Mucosa of stomach (tissue), 1 donor: ENCODE results near the gene AUTS2.

Experiments used
- H3K27me3 ChIP-seq: one replicate; pipeline ENCODE4 v1.7.0; 2013; ENCODE audit warnings: mild to moderate bottlenecking, low read length; ENCODE audit not compliant: control insufficient read depth, insufficient read depth
- H3K36me3 ChIP-seq: one replicate; pipeline ENCODE4 v1.7.0; 2013; ENCODE audit warnings: low read length; ENCODE audit not compliant: control insufficient read depth, insufficient read depth
- H3K4me1 ChIP-seq: one replicate; pipeline ENCODE4 v1.7.0; 2013; ENCODE audit warnings: mild to moderate bottlenecking, low read length; ENCODE audit not compliant: control insufficient read depth, insufficient read depth
- H3K4me3 ChIP-seq: one replicate; pipeline ENCODE4 v1.7.0; 2013; ENCODE audit warnings: low read length
- H3K9ac ChIP-seq: one replicate; pipeline ENCODE4 v1.7.0; 2013; ENCODE audit warnings: mild to moderate bottlenecking, low read length, moderate library complexity
- H3K9me3 ChIP-seq: one replicate; pipeline ENCODE4 v1.7.0; 2013; ENCODE audit warnings: mild to moderate bottlenecking, low read length, moderate library complexity; ENCODE audit not compliant: control insufficient read depth
- donor health status: Pancreatic carcinoma.

AUTS2 gene

DNA sequence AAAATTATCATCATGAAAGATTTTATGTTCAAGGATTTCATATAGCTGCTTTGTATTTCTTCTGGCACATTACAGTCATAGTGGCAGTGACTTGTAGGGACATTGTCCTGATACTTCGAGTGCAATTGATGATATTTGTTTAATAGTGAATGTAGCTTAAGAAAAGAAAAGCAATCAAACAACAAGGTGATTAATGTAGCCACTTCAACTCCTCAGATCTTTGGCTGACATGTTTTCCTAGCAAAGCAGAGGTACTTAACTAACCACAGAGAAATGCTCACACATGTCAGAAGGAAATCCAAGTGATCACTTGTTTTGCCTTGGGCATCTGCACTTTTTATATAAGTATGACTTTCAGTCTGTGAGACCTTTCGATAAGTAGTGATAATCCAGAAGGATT is 470.3 kb downstream of the AUTS2 start:
- H3K9ac ChIP-seq, result no peak overlapping the region
- H3K27me3 ChIP-seq, result no peaks in the 10 kb centered on the region
- no peaks in the 10 kb centered on the region for H3K4me1 ChIP-seq
- H3K9me3 ChIP-seq, result no peaks in the 10 kb centered on the region
- no peaks in the 10 kb centered on the region for H3K36me3 ChIP-seq
- no peak overlapping the region for H3K4me3 ChIP-seq

- no peaks in the 10 kb centered on the region for H3K36me3 ChIP-seq
- H3K27me3 ChIP-seq, result no peaks in the 10 kb centered on the region
- no peak overlapping the region for H3K9ac ChIP-seq
- no peak overlapping the region for H3K4me3 ChIP-seq
- no peaks in the 10 kb centered on the region for H3K9me3 ChIP-seq
- H3K4me1 ChIP-seq, result no peaks in the 10 kb centered on the region
These were observed 471.7 kb downstream of the AUTS2 start for GRCh38 chr7:70069977-70070376.

- Histone ChIP-seq H3K27me3 (no peaks in the 10 kb centered on the region), H3K4me1 (no peaks in the 10 kb centered on the region), H3K4me3 (no peak overlapping the region), H3K36me3 (no peaks in the 10 kb centered on the region), H3K9me3 (no peaks in the 10 kb centered on the region), H3K9ac (no peak overlapping the region)
These were observed 473.5 kb downstream of the AUTS2 start for GRCh38 chr7:70071766-70072165.

DNA sequence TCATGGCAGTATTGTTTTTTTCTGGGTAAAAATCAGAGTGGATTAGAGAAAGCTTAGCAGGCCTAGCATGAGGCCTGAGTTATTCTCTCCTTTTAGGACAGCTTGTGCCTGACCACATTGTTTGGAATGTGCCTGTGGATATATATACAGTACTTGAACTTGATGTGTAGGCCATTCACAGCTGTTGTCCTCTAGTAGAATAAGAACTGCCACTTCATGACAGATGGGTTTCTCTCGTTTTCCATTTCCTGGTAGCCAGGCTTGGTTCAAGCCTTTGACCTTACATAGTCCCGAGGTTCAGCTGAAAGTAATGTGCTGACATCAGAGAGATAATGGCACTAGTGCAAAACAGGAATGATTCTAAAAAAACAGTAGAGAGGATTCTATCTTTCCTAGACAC is 473.9 kb downstream of the AUTS2 start:
- Histone ChIP-seq H3K9me3 (no peaks in the 10 kb centered on the region), H3K4me3 (no peak overlapping the region), H3K9ac (no peak overlapping the region), H3K36me3 (no peaks in the 10 kb centered on the region), H3K27me3 (no peaks in the 10 kb centered on the region), H3K4me1 (no peaks in the 10 kb centered on the region)

- no peak overlapping the region for H3K9ac ChIP-seq
- H3K27me3 ChIP-seq, result no peaks in the 10 kb centered on the region
- H3K4me3 ChIP-seq, result no peak overlapping the region
- H3K4me1 ChIP-seq, result no peaks in the 10 kb centered on the region
- H3K9me3 ChIP-seq, result no peaks in the 10 kb centered on the region
- no peaks in the 10 kb centered on the region for H3K36me3 ChIP-seq
These were observed 478.1 kb downstream of the AUTS2 start for GRCh38 chr7:70076325-70076724.

DNA sequence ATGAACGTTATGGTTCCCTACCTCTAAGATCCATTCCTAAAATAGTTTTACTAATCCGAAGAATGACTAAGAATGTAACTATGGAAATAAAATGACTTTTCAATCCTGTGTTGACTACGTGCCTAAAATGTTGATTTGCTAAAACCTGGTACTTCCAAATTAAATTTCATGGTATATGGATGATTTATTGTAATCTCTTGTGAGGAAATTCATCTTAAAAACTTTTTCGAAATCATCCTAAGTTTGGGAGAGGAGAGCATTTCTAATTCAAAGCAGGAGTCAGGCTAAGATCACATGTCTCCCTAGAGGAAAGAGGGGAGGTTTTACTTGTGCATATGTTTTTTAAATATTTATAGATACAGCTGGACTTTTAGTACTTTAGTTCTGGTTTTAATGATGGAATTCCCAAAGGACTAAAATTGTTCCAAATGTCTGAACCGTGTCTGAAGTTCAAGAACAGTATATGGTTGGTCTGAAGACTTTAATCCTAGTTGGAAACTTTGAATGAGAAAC is 483.9 kb downstream of the AUTS2 start:
- Histone ChIP-seq H3K27me3 (no peaks in the 10 kb centered on the region), H3K9me3 (no peaks in the 10 kb centered on the region), H3K36me3 (no peaks in the 10 kb centered on the region), H3K9ac (no peak overlapping the region), H3K4me3 (no peak overlapping the region), H3K4me1 (no peaks in the 10 kb centered on the region)

DNA sequence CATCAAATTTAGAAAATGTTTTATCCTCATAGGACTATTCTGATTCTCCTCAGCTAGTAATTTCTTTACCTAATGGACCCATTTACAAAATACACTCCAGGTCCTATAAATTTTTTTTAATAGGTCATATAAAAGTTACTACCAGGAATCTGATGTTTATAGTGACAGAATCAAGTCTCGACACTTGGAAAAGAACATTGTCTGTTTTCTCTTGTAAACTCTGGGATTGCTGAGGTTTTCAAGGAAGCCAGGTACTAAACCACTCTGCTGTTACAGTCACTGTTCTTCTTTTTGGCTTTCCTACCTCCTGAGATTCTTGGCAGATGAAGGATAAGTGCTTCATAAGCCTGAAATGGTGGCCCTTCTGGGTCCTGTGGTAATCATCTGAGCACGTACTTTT is 493.1 kb downstream of the AUTS2 start:
- Histone ChIP-seq H3K4me3 (no peak overlapping the region), H3K9me3 (no peaks in the 10 kb centered on the region), H3K9ac (no peak overlapping the region), H3K27me3 (no peaks in the 10 kb centered on the region), H3K4me1 (no peaks in the 10 kb centered on the region), H3K36me3 (no peaks in the 10 kb centered on the region)

DNA sequence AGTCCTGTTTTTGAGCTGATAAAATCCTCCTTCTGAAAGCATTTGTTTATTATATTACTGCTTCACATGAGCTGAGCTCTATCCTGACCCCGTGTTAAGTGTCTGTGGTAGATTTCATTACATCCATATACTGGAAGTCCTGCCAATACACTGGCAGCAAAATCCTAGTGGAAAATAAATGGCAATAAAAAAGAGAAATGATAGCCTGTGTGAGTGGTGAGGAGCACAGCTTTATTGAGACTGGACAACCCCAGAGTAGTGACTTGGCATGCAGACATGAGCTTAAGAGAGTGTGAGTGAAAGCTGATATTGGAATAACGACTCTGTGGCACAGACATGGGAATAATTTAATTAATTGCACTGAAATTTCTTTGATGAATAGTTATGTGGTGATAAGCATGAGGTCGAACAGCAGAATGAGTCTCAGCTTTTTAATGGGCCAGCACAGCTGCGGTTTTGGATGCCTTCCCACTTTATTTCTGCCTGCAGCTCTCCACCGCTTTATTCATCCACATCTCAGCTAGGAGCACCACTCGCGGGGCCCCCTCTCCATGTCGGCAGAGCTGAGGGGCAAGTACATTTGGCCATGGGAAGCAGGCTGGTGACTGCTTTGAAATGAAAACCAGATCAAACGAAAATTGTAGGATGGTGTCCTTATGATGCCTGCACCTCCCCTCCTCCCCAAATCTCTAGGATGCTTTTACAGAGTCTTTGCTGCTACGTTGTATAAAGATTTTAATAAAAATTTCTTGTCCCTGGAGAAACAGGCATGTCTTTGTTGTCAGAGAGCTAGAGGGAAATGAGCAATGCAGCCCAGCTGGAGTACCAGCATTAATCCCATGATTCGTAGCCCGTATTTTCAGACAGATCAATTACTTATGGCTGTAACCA is 494.3 kb downstream of the AUTS2 start:
- Histone ChIP-seq H3K27me3 (no peaks in the 10 kb centered on the region), H3K36me3 (no peaks in the 10 kb centered on the region), H3K9me3 (no peaks in the 10 kb centered on the region), H3K4me3 (no peak overlapping the region), H3K4me1 (no peaks in the 10 kb centered on the region), H3K9ac (no peak overlapping the region)

- H3K9ac ChIP-seq, result no peak overlapping the region
- H3K27me3 ChIP-seq, result no peaks in the 10 kb centered on the region
- H3K36me3 ChIP-seq, result no peaks in the 10 kb centered on the region
- H3K4me3 ChIP-seq, result no peak overlapping the region
- no peaks in the 10 kb centered on the region for H3K9me3 ChIP-seq
- H3K4me1 ChIP-seq, result no peaks in the 10 kb centered on the region
These were observed 495.1 kb downstream of the AUTS2 start for GRCh38 chr7:70093205-70093904.

- Histone ChIP-seq H3K4me1 (no peaks in the 10 kb centered on the region), H3K9me3 (no peaks in the 10 kb centered on the region), H3K36me3 (no peaks in the 10 kb centered on the region), H3K27me3 (no peaks in the 10 kb centered on the region), H3K4me3 (no peak overlapping the region), H3K9ac (no peak overlapping the region)
These were observed 496.6 kb downstream of the AUTS2 start for GRCh38 chr7:70094831-70095230.

DNA sequence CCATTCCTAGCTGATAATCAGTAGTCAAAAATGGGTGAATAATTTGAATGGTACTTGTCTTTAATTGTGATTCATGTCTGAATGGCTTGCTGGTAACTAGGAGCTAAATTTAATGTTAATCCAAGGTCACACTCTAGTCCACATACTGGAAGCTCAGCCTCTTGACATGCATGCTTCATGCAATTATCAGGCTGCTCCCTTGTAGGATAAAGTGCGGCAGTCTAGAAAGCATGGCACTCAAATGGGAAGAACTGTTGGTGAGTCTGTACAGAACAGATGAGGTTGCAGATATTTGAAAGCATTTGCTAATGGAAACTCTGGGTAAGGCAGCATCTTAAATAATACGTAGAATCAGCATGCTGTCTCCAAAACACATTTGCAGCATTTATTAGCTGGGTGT is 499.4 kb downstream of the AUTS2 start:
- Histone ChIP-seq H3K36me3 (no peaks in the 10 kb centered on the region), H3K4me1 (no peaks in the 10 kb centered on the region), H3K9ac (no peak overlapping the region), H3K4me3 (no peak overlapping the region), H3K9me3 (no peaks in the 10 kb centered on the region), H3K27me3 (no peaks in the 10 kb centered on the region)

GRCh38 chr7:70098133-70098561 is 499.9 kb downstream of the AUTS2 start:
- Histone ChIP-seq H3K9me3 (no peaks in the 10 kb centered on the region), H3K36me3 (no peaks in the 10 kb centered on the region), H3K27me3 (no peaks in the 10 kb centered on the region), H3K4me1 (no peaks in the 10 kb centered on the region), H3K4me3 (no peak overlapping the region), H3K9ac (no peak overlapping the region)
